Lower lobe of right lung (tissue), 2 donors: Measurements from ENCODE around the gene FGF22. TPM values are rescaled to one million over a fixed set of nuclear protein-coding genes. Genes with fewer than 3 reads are reported as not detected.

Experiments
- ATAC-seq, 2 donors: fragments of 200-7000 bp; cut with Tn5 transposase; one replicate each; pipeline ENCODE4 v1.9.1; 2020 to 2022; ENCODE audit warnings: mild to moderate bottlenecking in 2 of 2, moderate library complexity in 2 of 2
- DNase-seq: peaks from one replicate; pipeline ENCODE4 v3.0.0-alpha.2; 2020
- H3K27ac ChIP-seq: fragments of 200-600 bp; one replicate; pipeline ENCODE4 v1.8.0; 2022
- H3K27me3 ChIP-seq: fragments of 200-600 bp; one replicate; pipeline ENCODE4 v1.8.0; 2022; ENCODE audit warnings: low read depth
- H3K36me3 ChIP-seq: fragments of 200-600 bp; one replicate; pipeline ENCODE4 v1.8.0; 2022; ENCODE audit warnings: mild to moderate bottlenecking
- H3K4me1 ChIP-seq: fragments of 200-600 bp; one replicate; pipeline ENCODE4 v1.8.0; 2022
- H3K4me3 ChIP-seq: fragments of 200-600 bp; one replicate; pipeline ENCODE4 v1.8.0; 2022; ENCODE audit warnings: mild to moderate bottlenecking
- H3K9me3 ChIP-seq: fragments of 200-600 bp; one replicate; pipeline ENCODE4 v1.8.0; 2022
- CTCF ChIP-seq: fragments of 200-600 bp; IDR thresholded peaks from one replicate; pipeline ENCODE4 v1.8.0; 2022; ENCODE audit warnings: antibody characterized with exemption, mild to moderate bottlenecking
- intact Hi-C: fragments of 100-400 bp; cut with DNase I; formaldehyde crosslinking; loops from one replicate; pipeline ENCODE4 v1.11.0; 2022
- total RNA-seq: library from RNA; stranded (reverse); fragmentation: NEBNext Ultra II Directional; extraction: Animal tissue kit (Norgen Biotek cat#: 25700); gene quantifications from one replicate; pipeline ENCODE4 v1.2.1, GENCODE V29; 2021
- donor health status: DM: no; HTN: yes; CAD: no; lungs with severe emphysema.

Gene FGF22
- total RNA-seq, 1 donor from 2014 or later, result 0.65 TPM

- no peak for TF ChIP-seq CTCF
- ATAC-seq (no peak), DNase-seq (no peak)
- Histone ChIP-seq H3K27ac (no peak overlapping the region), H3K9me3 (no peaks in the 10 kb centered on the region), H3K4me1 (peaks cover 1% of the 10 kb centered on the region), H3K36me3 (no peaks in the 10 kb centered on the region), H3K27me3 (peaks cover 6% of the 10 kb centered on the region), H3K4me3 (no peak overlapping the region)
- intact Hi-C loops, result no loop called here
Observed at GRCh38 chr19:670609-671075, 31.0 kb downstream of the FGF22 start.

- TF ChIP-seq CTCF, result no peak
- Histone ChIP-seq H3K27me3 (peaks cover 13% of the 10 kb centered on the region), H3K4me3 (no peak overlapping the region), H3K27ac (no peak overlapping the region), H3K36me3 (no peaks in the 10 kb centered on the region), H3K9me3 (no peaks in the 10 kb centered on the region), H3K4me1 (peaks cover 32% of the 10 kb centered on the region)
- intact Hi-C loops, result no loop called here
- no peak for DNase-seq
- no peak for ATAC-seq
Observed at GRCh38 chr19:674282-675151, 34.8 kb downstream of the FGF22 start.

GRCh38 chr19:676007-676338, 36.3 kb downstream of the FGF22 start:
- H3K9me3 ChIP-seq, result no peaks in the 10 kb centered on the region
- peaks cover 34% of the 10 kb centered on the region for H3K4me1 ChIP-seq
- H3K27ac ChIP-seq, result no peak overlapping the region
- DNase-seq, result no peak
- no peak for TF ChIP-seq CTCF
- H3K4me3 ChIP-seq, result peak overlapping the region; percentile 57
- H3K36me3 ChIP-seq, result no peaks in the 10 kb centered on the region
- intact Hi-C loops, result no loop called here
- peaks cover 13% of the 10 kb centered on the region for H3K27me3 ChIP-seq
- ATAC-seq, result no peak

- Histone ChIP-seq H3K27ac (peak within 1 kb of the TSS; percentile 90), H3K4me3 (peak within 1 kb of the TSS; percentile 57), H3K27me3 (peaks cover 13% of the 10 kb centered on the region), H3K4me1 (peaks cover 39% of the 10 kb centered on the region), H3K36me3 (peaks cover 3% of the 10 kb centered on the region), H3K9me3 (no peaks in the 10 kb centered on the region)
- ATAC-seq (no peak), DNase-seq (no peak)
- no peak for TF ChIP-seq CTCF
- intact Hi-C loops, result no loop called here
Observed at GRCh38 chr19:676339-677105, 36.8 kb downstream of the FGF22 start, which contains the start of gene FSTL3. Gene FSTL3, plus strand, starts transcription at chr19:676392. Its CDS starts 32 bp downstream, at chr19:676424.

- peaks cover 40% of the 10 kb centered on the region for H3K4me1 ChIP-seq
- intact Hi-C loops, result no loop called here
- peak; percentile 80 for DNase-seq
Observed at GRCh38 chr19:677201-677600, 37.5 kb downstream of the FGF22 start.

More at GRCh38 chr19:677201-677600, 37.5 kb downstream of the FGF22 start:
- peaks cover 13% of the 10 kb centered on the region for H3K27me3 ChIP-seq
- no peaks in the 10 kb centered on the region for H3K9me3 ChIP-seq
- TF ChIP-seq CTCF, result no peak
- H3K36me3 ChIP-seq, result peaks cover 3% of the 10 kb centered on the region
- peak overlapping the region; percentile 57 for H3K4me3 ChIP-seq
- peak overlapping the region; percentile 90 for H3K27ac ChIP-seq
- ATAC-seq, result peak; percentile 6 to 50
